Right forelimb (tissue), 1 donor: ENCODE measurements around the gene F5.
"Not testable (repeated sequence)": the region's sequence is repeated elsewhere in the genome, so short reads cannot be mapped to it uniquely, and the experiment has no call there.

Experiments
- DNase-seq: peaks from one replicate; pipeline ENCODE4 v3.0.0-alpha.2; 2018

The F5 gene

DNA sequence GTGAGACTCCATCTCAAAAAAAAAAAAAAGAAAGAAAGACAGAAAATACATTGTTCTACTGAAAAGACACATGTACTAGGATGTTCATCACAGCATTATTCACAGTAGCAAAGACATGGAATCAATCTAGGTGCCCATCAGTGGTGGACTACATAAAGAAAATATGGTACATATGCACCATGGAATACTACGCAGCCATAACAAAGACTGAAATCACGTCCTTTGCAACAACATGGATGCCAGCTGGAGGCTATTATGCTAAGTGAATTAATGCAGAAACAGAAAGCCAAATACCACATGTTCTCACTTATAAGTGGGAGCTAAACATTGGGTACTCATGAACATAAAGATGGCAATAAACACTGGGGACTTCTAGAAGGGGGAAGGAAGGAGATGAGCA lies 51.6 kb downstream of the F5 start:
- no peak for DNase-seq

DNA sequence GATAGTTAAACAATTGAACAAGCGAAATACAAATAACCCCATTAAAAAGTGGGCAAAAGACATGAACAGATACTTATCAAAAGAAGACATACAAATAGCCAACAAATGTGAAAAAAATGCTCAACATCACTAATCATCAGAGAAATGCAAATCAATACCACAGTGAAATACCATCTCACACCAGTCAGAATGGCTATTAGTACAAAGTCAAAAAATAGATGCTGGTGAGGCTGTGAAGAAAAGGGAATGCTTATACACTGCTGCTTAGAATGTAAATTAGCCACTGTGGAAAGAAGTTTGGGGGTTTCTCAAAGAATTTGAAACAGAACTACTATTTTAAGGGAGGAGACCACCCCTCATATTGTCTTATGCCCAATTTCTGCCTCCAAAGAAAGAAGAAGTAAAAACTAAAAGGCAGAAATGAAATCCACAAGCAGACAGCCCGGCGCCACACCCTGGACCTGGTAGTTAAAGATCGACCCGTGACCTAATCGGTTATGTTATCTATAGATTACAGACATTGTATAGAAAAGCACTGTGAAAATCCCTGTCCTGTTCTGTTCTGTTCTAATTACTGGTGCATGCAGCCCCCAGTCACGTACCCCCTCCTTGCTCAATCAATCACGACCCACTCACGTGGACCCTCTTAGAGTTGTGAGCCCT lies 52.6 kb downstream of the F5 start:
- not testable (repeated sequence) for DNase-seq

DNA sequence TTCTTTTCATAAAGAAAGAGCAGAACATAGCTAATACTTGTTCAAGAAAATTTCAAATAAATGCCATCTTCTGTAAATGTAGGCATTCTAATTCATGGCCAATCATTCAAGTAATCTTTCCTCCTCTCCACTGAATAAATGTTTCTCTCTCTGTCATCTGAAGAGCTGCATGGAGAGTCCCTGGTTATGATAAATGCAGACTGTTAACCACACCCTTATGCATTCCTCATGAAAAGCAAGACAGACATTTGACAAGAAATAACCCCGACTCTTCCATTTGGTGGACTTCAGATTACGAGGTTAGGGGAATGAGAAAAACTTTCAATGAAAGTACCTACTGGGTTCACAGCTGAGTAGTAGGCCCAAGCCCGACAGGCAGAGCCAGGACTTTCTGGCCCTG lies 55.8 kb downstream of the F5 start:
- no peak for DNase-seq

DNA sequence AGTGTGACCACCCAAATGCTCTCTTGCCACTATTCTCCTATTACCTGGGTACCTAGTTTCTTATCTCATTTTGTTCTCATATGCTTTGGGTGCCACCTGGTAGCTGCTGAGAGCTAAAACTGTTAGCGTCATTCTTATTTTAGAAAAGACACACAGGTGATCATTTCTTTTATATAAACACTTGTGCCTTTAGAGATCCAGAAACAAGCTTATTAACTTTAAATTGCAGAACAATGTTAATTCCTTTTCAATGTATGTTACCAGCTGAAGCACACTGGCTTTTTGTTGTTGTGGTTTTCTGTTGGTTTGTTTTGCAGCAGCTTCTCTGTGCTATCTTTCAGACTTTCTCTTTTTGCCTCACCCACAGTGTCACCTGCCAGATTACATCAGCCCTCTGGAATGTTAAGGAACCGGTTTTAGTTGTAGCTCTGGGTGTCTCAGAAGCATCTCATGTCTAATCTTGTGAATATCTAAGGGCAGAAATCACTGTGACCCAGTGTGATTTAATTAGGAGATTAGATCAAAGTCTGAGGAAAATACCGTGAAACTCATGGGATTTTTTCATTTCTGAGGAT lies 57.1 kb downstream of the F5 start:
- no peak for DNase-seq

DNA sequence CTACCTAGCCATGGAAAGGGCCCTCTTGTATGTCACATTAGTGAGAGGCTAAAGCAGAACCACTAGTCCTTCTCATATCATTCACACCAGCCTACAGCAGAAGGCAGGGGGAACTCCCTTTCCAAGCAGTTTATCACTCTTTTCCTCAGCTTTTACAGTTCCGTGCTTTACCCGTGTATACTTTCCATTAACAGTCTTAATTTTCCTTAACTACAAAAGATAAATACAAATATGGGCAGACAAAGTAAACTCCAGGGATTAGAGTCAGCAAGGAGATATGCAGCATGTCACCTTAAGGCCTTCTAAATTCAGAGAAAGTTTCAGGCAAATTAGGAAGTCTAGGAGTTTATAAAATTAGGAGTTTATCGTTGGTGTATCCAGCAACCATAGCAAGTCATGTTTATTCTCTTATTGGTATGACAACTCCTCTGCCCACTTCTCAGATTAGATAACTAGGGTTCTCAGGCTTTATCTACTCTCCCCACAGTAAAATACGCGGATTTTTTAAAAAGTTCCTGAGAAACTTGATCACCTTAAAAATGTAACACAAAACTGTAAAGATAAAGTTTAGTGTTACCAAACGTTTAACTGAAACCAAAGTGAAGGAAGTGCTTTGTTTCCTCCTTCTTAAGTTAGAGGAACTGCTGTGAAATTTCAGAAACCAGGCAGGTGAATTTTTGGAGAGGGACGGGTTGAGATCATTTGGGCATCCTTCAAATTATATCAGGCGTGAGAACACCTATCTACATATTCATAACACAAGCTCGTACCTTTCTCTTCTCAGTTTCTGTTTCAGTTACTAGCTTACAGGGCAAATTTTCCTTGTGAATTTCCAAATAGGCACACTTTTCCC lies 57.8 kb downstream of the F5 start:
- no peak for DNase-seq

DNA sequence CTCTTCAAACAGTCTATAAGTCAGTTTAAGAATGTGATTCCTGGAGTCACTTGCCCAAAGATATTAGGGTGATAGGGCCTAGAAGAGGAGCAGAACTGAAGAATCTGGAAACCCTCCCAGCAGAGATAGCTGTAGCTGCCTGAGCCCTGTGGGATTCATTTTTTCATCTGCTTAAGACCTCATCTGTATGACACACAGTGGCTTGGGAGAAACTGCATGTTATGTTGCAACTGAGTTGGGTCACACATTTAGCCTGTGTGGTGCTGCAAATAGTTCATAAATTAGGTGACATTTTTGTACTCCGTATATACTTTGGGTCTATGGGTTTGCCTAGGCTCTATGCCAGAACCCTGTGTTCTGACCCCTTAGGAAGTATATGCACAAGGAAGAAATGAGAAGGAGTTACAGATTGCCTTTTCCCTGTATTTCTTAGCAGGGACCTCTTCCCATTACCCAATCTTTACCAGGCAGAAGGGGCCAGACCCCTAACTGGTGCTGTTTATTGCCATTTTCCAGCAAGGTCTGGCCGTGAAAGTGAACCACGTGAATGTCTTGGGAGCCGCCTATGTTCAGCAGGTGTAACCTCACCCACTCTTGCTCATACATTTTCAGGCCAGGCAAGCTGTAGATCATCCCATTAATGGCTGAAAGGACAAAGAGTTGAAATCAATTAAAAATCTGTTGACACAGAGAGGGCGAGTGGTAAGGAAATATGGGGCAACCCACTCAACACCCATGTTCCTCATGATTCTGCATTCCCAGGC lies 58.6 kb downstream of the F5 start:
- DNase-seq: no peak

DNA sequence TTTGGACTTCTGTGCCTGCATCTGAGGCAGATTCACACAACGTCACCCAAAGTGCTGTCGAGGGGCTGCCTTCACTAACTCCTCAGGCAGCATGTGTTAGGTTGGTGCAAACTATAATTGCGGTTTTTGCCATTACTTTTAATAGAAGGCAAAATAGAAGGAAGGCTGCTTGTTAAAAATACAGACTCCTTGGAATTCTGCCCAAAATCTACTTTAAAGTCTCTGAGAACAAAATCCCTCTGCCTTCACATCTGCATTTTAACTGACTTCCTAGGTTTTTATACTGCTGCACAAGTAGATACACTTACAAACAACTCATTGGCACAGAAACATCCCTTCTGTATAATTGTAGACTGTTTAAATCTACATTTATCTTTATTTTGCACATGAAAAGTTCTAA lies 59.3 kb downstream of the F5 start:
- DNase-seq: no peak

DNA sequence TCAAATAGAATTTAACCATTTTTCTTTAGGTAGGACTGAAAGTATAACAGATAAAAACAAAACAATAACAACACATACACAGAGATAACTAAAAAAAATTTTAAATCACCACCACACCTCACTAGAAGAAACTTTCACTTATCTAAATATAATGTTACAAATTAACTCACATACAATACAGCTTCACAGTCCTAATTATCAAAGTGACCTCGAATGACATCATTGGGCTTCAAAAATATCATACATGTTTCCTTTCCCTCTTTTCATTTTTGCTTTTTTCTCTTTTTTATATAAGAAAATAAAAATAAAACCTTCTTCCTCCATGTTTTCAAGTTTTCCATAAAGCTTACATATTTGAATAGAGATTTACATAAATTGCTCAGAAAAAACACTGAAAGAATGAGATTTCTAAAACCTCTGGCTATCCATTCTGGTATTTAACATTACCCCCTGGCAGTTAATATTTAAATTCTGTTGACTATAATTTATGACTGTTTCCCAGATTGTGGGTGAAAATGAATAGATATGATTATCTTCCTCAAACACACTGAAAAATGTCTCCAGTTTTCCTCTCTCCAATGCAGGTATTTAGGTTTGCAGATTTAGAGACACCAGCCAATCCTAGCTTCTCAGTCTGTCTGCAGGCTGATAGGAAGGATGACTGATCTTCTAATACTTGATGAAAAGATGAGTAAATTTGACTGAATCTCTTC lies 60.0 kb downstream of the F5 start:
- no peak for DNase-seq

DNA sequence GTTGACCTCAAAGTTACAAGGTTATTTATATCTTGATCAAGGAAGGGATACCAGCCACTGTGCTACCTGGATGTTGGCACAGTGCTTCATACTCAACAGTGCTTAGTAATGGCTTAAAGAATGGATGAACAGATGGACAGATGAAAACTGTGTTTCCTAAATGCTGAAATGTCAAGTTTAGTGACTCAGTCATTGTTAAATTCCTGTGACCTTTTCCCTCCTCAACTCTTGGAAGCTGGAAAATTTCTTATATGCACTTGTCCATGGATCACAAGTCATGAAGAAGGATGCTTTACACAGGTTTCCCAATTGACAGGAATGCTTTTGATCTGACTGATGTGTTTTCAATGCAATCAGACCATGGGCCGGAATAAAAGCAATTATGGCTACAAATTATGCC lies 60.9 kb downstream of the F5 start:
- no peak for DNase-seq

DNA sequence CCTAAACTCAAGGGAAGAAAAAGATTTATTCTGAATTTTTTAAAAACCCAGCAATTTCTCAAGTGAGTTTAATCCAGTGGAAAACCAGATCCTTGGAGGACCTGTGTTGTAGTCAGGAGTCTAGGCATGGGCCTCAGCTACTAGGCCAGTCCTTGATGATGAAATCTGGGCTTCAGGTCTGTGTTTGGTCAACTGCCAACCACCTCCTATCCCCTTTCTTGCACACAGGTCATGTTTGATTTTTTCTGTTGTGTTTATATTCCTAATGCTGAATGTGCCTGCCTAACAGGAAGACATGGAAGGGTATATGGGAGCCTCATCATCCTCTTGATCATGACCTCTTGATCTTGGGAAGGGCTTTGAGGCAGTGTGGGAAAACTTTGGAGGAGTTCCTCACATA lies 62.4 kb downstream of the F5 start:
- no peak for DNase-seq

DNA sequence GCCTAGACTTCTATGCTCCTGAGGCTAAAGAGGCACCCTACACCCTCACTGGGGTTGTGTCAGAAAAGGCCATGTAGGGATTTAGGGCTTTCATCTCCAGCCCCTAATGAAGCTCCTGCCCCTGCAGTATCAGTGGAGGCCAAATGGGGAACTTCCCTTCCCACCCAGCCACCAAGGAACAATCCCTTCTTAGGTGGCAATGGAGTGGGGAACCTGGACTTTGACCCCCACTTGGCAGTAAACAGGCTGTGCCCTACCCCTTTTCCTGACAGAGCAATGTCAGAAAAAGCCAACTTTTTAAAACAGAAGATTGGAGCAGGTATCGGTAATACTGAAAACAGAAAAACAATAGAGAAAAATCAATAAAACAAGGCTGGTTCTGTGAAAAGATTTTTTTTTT lies 65.1 kb downstream of the F5 start:
- DNase-seq: no peak

DNA sequence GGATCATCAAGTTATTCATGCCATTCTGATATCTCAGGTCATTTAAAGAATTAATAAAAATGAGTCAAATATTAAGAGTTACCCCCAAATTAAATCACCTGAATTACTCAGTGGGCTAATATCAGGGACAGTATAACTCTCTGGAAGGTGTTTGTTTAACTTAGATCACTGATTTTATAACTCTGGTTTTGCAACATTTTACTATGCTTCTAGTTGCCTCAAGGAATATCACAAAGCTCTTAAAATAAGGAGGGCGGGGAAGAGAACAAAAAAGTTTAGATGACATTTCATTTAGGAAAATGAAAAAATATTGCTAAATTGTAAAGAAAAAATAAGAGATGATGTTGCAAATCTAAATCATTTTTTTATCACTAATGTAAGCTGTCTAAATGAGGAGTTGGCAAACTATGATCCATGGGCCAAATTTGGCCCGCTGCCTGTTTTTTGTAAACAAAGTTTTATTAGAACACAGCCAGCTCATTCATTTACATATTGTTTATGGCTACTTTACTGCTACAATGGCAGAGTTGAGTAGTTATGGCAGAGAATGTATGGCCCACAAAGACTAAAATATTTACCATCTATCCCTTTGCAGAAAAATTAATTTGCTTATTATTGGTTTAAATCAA lies 68.6 kb downstream of the F5 start:
- no peak for DNase-seq

DNA sequence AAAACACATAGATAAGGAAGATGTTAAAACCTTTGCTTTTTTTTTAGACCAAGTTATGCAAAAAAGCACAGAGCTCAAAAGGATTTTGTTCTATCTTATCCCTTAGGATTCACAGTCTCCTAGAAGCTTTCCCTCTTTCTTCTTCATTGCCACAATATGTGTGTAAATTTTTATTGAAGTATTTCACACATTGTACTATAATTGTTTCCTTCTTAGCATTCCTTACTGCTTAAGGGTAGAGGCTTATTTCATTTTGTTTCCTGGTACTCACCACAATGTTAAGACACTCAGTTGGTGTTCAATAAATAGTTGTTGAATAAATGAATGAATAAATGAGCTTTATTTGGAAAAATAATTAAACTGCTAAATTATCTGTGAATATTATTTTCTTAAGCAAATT lies 70.6 kb downstream of the F5 start:
- DNase-seq: no peak

DNA sequence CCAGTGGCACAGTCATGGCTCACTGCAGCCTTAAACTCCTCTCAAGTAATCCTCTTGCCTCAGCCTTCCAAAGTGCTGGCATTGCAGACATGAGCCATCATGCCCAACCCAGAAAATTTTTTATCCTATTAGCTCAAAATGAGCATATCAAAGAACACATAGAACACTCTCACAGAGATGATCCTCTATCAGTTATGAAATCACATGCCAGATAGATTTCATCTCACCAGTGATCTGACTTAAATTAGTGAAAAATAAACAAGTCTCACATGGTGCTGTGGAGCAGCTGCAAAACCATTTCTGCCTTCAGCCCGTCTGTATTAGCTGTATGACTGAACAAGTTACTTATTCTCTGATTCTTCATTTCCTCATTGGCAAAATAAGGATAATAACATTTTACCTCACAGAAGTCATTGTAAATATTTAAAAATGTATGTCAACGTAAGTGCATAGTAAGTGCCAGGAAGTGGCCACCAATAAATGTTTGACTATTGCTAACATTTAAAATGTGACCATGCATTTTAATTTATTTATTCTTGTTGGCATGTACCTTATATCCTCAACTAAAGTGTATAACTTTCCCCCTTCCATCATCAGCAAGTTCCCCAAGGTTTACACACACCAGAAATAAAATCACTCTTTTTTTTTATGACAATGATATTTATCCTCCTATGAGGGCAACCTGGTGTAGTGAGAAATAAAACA lies 71.6 kb downstream of the F5 start:
- no peak for DNase-seq

DNA sequence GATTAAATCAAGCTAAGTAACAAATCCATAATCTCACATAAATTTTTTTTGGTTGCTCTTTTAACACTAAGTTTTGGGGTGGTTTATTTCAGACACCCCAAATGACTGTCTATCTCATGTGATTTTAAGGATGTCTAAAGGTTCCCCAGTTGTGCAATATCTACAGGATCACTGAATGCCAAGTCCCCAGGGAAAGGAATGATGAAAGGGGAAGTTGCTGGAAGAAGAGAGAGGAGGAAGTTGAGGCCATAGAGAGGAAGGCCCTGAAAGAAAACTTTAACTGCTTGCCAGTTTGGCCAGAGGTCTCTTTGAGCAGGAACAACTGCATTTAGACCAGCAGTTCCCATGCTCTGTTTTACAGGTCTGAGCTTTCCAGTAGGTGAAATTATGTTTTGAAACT lies 73.1 kb downstream of the F5 start:
- no peak for DNase-seq

DNA sequence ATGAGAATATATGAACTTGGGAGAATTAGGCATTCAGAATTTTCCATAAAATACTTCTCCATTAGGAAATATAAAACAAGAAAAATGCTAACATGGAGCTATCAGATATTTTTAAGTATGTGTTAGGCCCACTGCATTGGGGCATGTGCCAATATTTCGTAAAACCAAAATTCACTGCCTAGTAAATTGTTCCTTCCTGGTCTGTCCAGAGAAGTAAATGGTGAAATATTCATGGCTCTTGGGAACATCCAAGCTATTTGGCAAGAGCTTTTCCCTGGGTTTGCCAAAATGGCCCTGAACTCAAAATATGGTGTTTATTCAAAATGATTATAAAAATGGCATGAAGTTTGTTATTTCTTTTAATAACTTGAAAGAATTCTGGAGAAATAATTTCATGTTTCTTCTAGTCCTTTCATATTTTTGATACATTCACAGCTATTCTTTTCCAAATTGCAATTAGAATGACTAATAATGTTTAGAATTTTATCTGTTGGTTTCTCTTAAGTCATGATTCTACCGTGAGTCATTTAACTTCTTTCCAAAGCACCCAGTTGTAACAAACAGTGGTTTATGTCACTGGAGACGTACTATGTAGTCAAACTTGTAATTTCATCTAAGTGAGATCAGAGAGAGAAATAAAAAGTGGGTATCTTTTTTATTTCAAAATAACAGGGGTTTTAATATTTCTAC lies 74.8 kb downstream of the F5 start:
- DNase-seq: no peak

DNA sequence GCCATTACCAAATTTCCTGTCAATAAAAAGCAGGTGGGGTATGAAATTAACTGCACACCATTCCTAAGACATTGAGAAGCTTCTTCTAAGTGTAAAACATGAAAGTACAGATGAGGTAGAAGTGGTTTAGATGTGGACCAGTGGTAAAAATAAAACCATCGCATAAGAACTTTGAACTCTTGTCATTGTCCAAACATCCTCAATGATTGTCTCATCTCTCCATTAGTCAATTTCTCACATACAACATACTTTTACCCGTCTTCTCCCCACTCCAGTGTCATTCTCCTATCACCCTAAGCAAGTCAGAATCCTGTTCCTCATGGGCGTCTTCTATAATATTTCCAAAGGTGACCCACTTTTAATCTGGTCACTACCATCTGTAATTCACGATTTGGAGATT lies 76.2 kb downstream of the F5 start:
- no peak for DNase-seq

DNA sequence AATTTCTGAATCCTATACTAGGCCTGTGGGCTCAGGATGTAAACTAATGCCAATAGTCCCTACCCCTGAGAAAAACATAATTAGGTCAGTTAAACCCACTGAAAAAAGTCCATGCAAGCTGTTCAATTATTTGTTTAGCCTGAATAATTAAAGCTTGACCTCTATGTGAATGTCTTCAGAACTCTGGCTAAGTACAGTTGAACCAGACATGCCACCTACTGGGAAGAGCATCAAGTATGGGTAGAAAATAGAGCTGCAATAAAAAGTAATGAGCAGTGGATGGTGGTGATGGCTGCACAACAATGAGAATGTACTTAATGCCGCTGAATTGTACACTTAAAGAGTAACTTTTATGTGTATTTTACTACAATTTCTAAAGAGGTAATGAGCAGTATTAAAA lies 76.9 kb downstream of the F5 start:
- no peak for DNase-seq

DNA sequence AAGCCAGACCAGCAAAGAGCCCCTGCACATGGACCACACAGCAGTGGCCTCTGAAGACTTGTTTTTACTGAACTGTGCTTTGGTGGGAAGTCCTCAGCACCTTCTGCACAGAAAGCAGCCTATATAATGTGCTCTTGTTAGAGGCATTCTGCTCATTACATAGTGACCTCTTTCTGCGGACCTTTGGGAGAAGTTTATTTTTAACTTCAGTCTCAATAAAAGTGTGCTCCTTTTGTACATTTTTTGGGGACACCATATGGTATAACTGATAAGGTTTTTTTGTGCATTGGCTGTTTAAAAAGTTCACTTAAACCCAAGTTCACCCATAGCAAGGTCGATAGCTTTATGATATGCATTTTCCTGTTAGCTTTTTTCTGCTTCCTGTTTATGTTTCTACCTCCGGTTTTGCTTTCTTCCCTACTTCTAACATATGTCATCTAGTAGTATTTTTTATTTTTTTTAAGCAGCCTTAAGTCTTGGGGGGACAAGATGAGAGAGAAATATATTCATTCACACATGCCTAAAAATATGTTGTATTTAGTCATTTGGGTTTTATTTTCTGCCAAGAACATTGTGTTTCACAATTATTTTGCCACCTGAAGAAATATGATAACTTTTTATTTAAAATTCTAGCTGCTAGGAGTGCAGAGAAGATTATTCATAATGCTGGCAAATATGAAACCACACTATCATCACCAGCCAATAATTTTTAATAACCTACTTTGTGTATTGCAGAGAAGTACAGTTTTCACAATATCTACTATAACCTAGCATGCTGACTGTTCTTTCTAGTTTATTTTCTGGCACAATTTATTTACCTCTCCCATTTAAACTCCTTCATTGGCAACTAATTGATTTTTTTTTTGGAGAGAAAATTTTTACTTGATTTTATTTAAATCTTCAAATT lies 77.6 kb downstream of the F5 start:
- no peak for DNase-seq

DNA sequence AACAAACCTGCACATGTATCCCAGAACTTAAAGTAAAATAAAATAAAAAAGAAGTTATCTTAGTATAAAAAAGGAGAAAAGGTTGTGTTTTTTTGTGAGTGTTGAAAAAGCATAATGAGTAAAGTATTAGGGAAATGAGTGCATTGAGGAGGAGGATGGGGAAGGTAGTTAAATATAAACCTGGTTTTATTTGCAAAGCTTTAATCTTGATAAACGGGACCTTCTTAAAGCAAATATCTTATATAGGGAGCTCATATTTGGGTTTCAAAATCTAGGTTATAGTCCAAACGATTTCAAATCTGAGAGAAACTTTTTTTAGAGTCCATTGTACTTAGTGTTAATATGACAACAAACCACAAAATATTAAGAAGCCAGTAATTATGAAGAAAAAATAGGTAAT lies 78.9 kb downstream of the F5 start:
- DNase-seq: no peak
